ENCODE data around the gene FNBP1.
"Not testable (repeated sequence)": the region's sequence is repeated elsewhere in the genome, so short reads cannot be mapped to it uniquely, and the experiment has no call there.

The FNBP1 gene

DNA sequence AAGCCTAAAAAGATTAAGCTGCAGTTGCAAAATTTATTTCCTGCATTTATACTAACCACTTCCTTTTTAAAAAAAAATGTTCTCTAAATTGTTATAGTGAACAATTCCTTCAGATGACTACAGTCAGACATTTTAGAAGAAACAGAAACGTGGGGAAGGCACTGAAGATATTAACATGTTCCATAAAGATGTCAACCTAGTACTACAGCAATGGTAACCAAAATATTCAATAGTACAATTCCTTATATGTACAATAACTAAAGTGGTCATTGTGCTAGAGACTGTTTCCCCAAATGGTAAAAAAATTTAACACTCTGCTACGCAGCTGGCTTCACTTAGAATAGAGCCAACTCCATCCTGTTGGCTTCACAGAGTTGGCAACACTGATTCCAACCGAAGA lies 97.7 kb downstream of the FNBP1 start:
- TF ChIP-seq Cebpa-rat (IDR thresholded peaks at IDR 0.05), result no peak
- H3K9ac ChIP-seq, result no peak overlapping the region
- H3K4me1 ChIP-seq, result peaks cover 18% of the 10 kb centered on the region
- peak overlapping the region; percentile 55 for H3K4me2 ChIP-seq
- no peak overlapping the region for H3K4me3 ChIP-seq
- H3K27me3 ChIP-seq, result no peaks in the 10 kb centered on the region
- H3K27ac ChIP-seq, result no peak overlapping the region; the same call in 1 of the 2 replicates
- peaks cover 15% of the 10 kb centered on the region for H3K36me3 ChIP-seq
- peaks cover 28% of the 10 kb centered on the region for H3K9me3 ChIP-seq
- H4K20me1 ChIP-seq, result no peaks in the 10 kb centered on the region

DNA sequence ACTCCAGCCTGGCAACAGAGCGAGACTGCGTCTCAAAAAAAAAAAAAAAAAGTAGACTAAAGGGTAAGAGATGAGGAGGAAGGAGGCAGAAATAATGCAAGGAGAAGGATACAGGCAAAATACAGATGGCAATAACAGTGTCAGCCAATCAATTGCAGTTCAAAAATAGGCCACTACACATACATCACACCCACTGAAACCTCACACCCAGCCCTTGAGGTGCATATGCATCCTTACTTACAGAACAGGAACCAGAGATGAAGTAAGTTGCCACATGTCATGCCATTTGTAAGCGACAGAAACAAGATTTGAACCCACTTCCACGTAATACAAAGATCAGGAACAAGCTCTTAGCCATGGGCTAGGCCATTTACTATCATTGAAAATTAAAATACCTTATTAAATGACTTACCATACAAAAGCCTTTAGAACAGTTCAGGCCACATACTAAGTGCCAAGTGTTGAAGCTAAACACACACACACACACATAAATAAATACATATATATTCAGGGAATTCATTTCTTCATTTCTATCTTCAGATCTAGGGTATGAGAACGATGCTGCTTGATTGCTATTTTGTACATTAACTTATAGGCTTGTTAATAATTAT lies 98.4 kb downstream of the FNBP1 start:
- Histone ChIP-seq H3K27me3 (no peaks in the 10 kb centered on the region), H3K9me3 (peaks cover 28% of the 10 kb centered on the region), H4K20me1 (no peaks in the 10 kb centered on the region), H3K9ac (no peak overlapping the region), H3K4me1 (peaks cover 18% of the 10 kb centered on the region), H3K4me2 (peak overlapping the region; percentile 55; the same call in 1 of the 2 replicates), H3K4me3 (no peak overlapping the region), H3K36me3 (peaks cover 15% of the 10 kb centered on the region), H3K27ac (no peak overlapping the region)
- no peak for TF ChIP-seq Cebpa-rat (IDR thresholded peaks at IDR 0.05)

DNA sequence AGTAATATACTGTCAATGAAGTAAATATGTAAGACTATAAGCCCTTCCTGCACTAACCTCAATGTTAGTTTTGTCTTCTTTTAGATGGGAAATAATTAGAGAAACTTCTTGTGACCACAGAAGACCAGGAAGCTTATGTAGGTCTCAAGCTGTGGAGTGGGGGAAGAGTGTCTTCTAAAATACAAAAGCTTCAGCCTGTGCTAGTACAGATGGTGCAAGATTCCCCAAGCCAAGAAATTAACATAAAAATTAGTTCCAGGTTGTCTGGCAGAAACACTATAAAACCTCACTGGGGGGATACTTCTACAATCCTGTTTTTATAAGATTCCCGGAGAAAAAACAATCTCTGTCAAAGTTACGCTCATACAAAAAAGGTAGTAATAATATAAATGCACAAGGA lies 103.6 kb downstream of the FNBP1 start:
- TF ChIP-seq Cebpa-rat (IDR thresholded peaks at IDR 0.05), result no peak
- Histone ChIP-seq H3K27ac (no peak overlapping the region), H3K4me2 (no peak overlapping the region), H3K9ac (no peak overlapping the region), H3K36me3 (peaks cover 15% of the 10 kb centered on the region), H3K4me1 (peaks cover 9% of the 10 kb centered on the region; the same call in 1 of the 2 replicates), H3K9me3 (peaks cover 28% of the 10 kb centered on the region), H4K20me1 (no peaks in the 10 kb centered on the region), H3K27me3 (no peaks in the 10 kb centered on the region), H3K4me3 (no peak overlapping the region)

DNA sequence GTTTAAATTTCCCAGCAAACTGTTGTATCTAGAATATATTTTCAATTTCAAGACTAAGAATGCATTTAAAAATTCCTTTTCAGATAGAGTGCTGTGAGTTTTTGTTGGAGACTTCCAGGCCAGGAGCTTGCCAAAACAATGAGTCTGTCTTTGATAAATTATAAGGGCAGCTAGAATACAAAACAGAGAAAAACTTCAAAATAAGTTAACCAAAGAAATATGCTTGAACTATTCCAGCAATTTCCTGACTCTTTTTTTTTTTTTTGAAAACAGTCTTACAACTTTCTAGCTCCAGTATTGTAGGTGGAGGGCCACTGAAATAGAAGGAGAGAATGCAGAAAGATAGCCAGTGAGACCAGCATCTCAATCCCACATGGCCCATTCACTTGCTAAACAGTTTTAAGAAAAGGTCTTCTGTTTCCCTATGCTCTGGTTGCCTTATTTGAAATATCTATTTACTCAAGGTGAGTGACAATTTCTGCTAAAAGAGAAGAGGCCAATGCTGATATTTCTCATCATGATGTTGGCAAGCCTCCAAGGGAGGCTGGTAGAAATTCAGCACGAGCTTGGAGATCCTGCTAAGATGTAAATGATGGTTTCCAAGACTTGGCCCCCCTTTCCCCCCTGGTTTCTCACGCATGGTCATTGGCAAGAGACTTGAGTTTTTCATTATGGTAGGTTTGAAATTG lies 104.6 kb downstream of the FNBP1 start:
- Histone ChIP-seq H3K9ac (no peak overlapping the region), H4K20me1 (no peaks in the 10 kb centered on the region), H3K4me1 (peaks cover 14% of the 10 kb centered on the region; the same call in 1 of the 2 replicates), H3K4me3 (no peak overlapping the region), H3K27me3 (no peaks in the 10 kb centered on the region), H3K4me2 (no peak overlapping the region), H3K36me3 (peaks cover 15% of the 10 kb centered on the region), H3K27ac (no peak overlapping the region), H3K9me3 (peaks cover 26% of the 10 kb centered on the region)
- TF ChIP-seq Cebpa-rat (IDR thresholded peaks at IDR 0.05), result no peak

DNA sequence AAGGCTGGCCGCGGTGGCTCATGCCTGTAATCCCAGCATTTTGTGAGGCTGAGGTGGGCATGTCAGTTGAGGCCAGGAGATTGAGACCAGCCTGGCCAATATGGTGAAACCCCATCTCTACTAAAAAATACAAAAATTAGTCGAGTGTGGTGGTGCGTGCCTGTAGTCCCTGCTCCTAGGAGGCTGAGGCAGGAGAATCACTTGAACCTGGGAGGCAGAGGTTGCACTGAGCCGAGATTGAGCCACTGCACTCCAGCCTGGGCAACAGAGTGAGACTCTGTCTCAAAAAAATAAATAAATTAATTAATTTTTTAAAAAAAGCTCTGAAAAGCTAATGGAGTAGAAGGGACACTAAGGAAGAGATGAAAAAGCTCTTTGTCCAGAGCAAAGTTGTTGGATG lies 105.1 kb downstream of the FNBP1 start:
- H3K4me2 ChIP-seq, H3K9ac ChIP-seq, H3K27me3 ChIP-seq, H3K27ac ChIP-seq, H3K4me3 ChIP-seq, H4K20me1 ChIP-seq: not testable (repeated sequence)
- Histone ChIP-seq H3K4me1 (peaks cover 14% of the 10 kb centered on the region; the same call in 1 of the 2 replicates), H3K9me3 (peaks cover 21% of the 10 kb centered on the region), H3K36me3 (peaks cover 15% of the 10 kb centered on the region)

DNA sequence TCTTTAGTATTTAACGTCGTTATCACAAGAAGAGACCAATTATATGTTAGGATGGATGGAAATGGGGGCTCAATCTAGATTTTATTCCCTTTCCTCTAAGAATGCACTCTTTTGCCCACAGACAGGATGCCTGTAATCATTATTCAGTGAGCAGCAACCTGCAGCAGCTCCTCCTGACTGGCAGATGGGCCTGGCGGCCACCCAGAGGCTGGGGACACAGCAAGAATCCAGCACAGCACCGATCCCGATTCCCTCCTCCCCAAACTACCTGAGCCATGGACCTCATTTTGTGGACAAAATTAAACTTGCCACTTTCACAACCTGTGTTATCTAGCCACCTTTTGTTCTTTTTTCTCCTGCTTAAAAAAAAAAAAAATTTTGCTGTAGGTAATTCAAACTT lies 106.8 kb downstream of the FNBP1 start:
- Histone ChIP-seq H3K4me2 (no peak overlapping the region), H3K36me3 (peaks cover 4% of the 10 kb centered on the region), H3K4me3 (no peak overlapping the region), H3K9ac (no peak overlapping the region), H3K9me3 (peaks cover 4% of the 10 kb centered on the region), H3K27me3 (no peaks in the 10 kb centered on the region), H3K27ac (no peak overlapping the region), H3K4me1 (peaks cover 21% of the 10 kb centered on the region), H4K20me1 (no peaks in the 10 kb centered on the region)
- no peak for TF ChIP-seq Cebpa-rat (IDR thresholded peaks at IDR 0.05)

DNA sequence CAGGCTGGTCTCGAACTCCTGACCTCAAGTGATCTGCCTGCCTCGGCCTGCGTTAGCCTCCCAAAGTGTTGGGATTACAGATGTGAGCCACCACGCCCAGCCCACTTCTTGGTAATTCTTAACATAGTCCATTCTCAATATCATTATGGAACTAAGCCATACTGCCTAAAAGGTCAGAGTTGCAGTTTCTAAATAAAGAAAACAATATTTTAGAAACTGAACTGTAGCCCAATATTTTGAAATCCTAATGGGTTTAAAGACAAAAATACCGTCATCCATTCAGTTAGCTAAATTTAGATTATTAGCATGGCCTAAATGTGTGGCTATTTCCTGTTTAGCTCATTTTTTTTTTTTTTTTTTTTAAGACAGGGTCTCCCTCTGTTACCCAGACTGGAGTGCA lies 108.2 kb downstream of the FNBP1 start:
- H3K4me3 ChIP-seq, result no peak overlapping the region
- no peaks in the 10 kb centered on the region for H3K36me3 ChIP-seq
- H3K4me2 ChIP-seq, result no peak overlapping the region; the same call in 1 of the 2 replicates
- no peaks in the 10 kb centered on the region for H3K27me3 ChIP-seq
- no peaks in the 10 kb centered on the region for H3K9me3 ChIP-seq
- no peaks in the 10 kb centered on the region for H4K20me1 ChIP-seq
- no peak overlapping the region for H3K27ac ChIP-seq
- H3K4me1 ChIP-seq, result peaks cover 21% of the 10 kb centered on the region
- no peak for TF ChIP-seq Cebpa-rat (IDR thresholded peaks at IDR 0.05)
- no peak overlapping the region for H3K9ac ChIP-seq

DNA sequence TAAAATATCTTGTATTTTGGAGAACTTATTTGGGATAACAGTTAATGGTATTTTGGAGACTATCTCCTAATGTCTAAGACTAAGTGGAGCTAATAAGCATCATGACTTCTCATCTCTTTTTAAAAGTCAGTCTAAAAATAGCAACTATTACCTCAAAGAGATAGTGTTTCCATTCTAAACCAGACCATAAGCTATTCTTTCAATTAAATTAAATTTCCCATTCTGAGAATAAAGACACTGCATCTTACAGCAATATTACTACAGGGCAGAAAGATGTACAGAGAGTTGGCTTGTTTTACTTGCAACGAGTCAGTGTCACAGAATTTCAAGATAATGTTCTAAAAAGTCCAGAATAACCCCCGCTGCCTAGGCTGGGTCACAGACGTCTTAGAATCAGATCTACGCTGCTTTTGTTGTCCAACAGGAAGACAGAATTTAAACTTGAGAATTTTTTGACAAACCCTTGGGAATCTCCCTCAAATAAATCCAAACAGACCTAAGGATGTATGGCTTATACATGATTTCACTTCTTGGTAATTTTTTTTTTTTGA lies 108.9 kb downstream of the FNBP1 start:
- TF ChIP-seq Cebpa-rat (IDR thresholded peaks at IDR 0.05), result no peak
- Histone ChIP-seq H3K27ac (no peak overlapping the region), H3K9me3 (no peaks in the 10 kb centered on the region), H3K9ac (no peak overlapping the region), H3K4me1 (peaks cover 21% of the 10 kb centered on the region), H3K36me3 (no peaks in the 10 kb centered on the region), H3K4me3 (no peak overlapping the region), H4K20me1 (no peaks in the 10 kb centered on the region), H3K27me3 (no peaks in the 10 kb centered on the region), H3K4me2 (no peak overlapping the region)

DNA sequence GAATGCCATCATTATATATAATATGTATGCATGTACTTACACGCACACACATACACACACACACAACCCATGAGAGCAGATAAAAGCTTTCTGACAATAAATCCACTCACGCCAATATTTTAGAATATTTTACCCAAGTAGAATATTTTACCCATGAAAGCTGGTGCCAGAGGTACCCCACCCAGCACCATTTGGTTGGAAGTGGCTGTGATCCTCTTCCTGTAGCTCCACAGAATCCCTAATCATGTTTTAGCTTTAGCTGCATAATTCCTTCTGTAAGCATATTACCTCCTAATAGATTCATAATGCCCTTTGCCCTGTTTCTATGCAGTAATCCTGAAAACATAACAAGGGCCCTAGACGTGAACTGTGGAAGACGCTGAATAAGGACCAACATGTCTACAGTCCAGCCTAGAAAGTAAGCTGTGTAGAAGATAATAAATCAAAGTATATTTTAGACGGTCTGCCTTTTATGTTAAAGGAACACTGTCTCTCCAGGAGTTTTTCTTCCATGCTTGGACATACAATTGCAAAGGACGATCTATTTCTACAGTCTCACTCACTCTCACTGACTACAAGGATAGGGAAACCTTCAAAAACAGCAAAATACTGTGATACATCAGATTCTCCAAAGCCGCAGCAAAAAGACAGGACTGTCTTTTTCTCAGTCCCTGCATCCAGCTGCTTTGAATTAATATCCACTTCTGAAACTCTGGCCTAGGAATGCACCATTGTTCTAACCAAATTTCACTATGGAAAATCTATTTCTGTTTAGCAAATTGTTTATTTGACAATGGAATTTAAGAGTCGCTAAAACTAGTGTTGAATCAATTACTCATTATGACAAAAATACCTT lies 109.6 kb downstream of the FNBP1 start:
- Histone ChIP-seq H4K20me1 (no peaks in the 10 kb centered on the region), H3K9me3 (no peaks in the 10 kb centered on the region), H3K4me2 (no peak overlapping the region), H3K9ac (no peak overlapping the region), H3K27me3 (no peaks in the 10 kb centered on the region), H3K36me3 (0 out of 2 replicates have a peak, but pooled peaks cover 3% of the 10 kb centered on the region), H3K27ac (no peak overlapping the region), H3K4me3 (no peak overlapping the region), H3K4me1 (peaks cover 21% of the 10 kb centered on the region)
- no peak for TF ChIP-seq Cebpa-rat (IDR thresholded peaks at IDR 0.05)
